H1 (cell line): ENCODE data around the gene ARID1B. TPM values are rescaled to one million over a fixed set of nuclear protein-coding genes. Genes with fewer than 3 reads are reported as not detected.

ENCODE experiments used
- CEBPB ChIP-seq: IDR thresholded peaks from 2 replicates; pipeline ENCODE4 v1.6.1; 2012; ENCODE audit warnings: low read depth, low read length
- CTCF ChIP-seq, 3 experiments: IDR thresholded peaks; 1 replicate in 2 of 3; 2 replicates in 1 of 3; pipeline versions ENCODE4 v1.5.1 to v1.6.1; 2011; ENCODE audit warnings: low read length in 3 of 3, mild to moderate bottlenecking in 3 of 3, inconsistent platforms in 2 of 3, low read depth in 1 of 3, moderate library complexity in 1 of 3; ENCODE audit not compliant: insufficient read depth in 1 of 3; ENCODE audit errors: control extremely low read depth in 1 of 3
- E2F6 ChIP-seq: IDR thresholded peaks from 2 replicates; pipeline ENCODE4 v1.6.1; 2012; ENCODE audit warnings: inconsistent platforms
- JUN ChIP-seq: IDR thresholded peaks from 2 replicates; pipeline ENCODE4 v1.6.1; 2011; ENCODE audit warnings: low read depth, mild to moderate bottlenecking, improper control_type of control experiment, low read length
- polyA plus RNA-seq, 7 experiments: library from polyadenylated mRNA; depleted of rRNA in 3 of 7; stranded (reverse) in 5 of 7; unstranded in 2 of 7; fragments of >200 nt in 5 of 7; fragments of 200-250 nt in 2 of 7; gene quantifications; 1 replicate in 5 of 7; 2 replicates in 1 of 7; 4 replicates in 1 of 7; pipeline versions ENCODE4 v1.2.1 to v1.2.3, GENCODE V29; 2011 to 2013; ENCODE audit warnings: missing spikeins in 2 of 7, mixed read lengths in 2 of 7
- total RNA-seq: library from RNA; stranded (reverse); fragmentation: NEBNext Ultra II Directional; extraction: Animal tissue kit (Norgen Biotek cat#: 25700); gene quantifications from 2 replicates; pipeline ENCODE4 v1.2.1, GENCODE V29; 2021

The ARID1B gene
- total and polyA plus RNA-seq, 2 of the 8 experiments (the other 6 are each of a cell fraction or from before 2014, with no cell fraction given) = 24.3 to 70.3 TPM

- no peak for TF ChIP-seq CTCF (IDR thresholded peaks at IDR 0.05; ENCODE audit: control extremely low read depth in 1 of 3, insufficient read depth in 1 of 3, low read depth in 1 of 3, low read length in 3 of 3)
- TF ChIP-seq E2F6 = no peak
- TF ChIP-seq JUN = no peak
- TF ChIP-seq CEBPB = no peak
These were observed 201.8 kb downstream of the ARID1B start (continued) for GRCh38 chr6:156978948-156979347.
